ENCODE results near the gene ERCC2.

ERCC2 gene

GRCh38 chr19:45356760-45357444 lies 13.5 kb downstream of the ERCC2 start:
- no peak for DNase-seq (ENCODE audit: low read depth in 2 of 2)
- TF ChIP-seq CTCF (IDR thresholded peaks at IDR 0.05; ENCODE audit: low read depth, low read length), result no peak
- H3K4me3 ChIP-seq (replicated peaks in 1 of 2; ENCODE audit: low read depth in 2 of 2, low read length in 2 of 2), result no peak overlapping the region

- no peak for TF ChIP-seq CTCF (IDR thresholded peaks at IDR 0.05; ENCODE audit: low read depth, low read length)
- DNase-seq (ENCODE audit: low read depth in 2 of 2), result no peak
- H3K4me3 ChIP-seq (replicated peaks in 1 of 2; ENCODE audit: low read depth in 2 of 2, low read length in 2 of 2), result no peak overlapping the region
Measured at GRCh38 chr19:45355910-45356309, 14.5 kb downstream of the ERCC2 start.

- DNase-seq (ENCODE audit: low read depth in 2 of 2), result no peak
- no peak for TF ChIP-seq CTCF (IDR thresholded peaks at IDR 0.05; ENCODE audit: low read depth, low read length)
- no peak overlapping the region for H3K4me3 ChIP-seq (replicated peaks in 1 of 2; ENCODE audit: low read depth in 2 of 2, low read length in 2 of 2)
Measured at GRCh38 chr19:45355402-45355801, 15.0 kb downstream of the ERCC2 start.

- no peak for DNase-seq (ENCODE audit: low read depth in 2 of 2)
- H3K4me3 ChIP-seq (replicated peaks in 1 of 2; ENCODE audit: low read depth in 2 of 2, low read length in 2 of 2), result no peak overlapping the region
- no peak for TF ChIP-seq CTCF (IDR thresholded peaks at IDR 0.05; ENCODE audit: low read depth, low read length)
Measured at GRCh38 chr19:45354241-45354842, 16.0 kb downstream of the ERCC2 start.

- no peak for DNase-seq (ENCODE audit: low read depth in 2 of 2)
- no peak for TF ChIP-seq CTCF (IDR thresholded peaks at IDR 0.05; ENCODE audit: low read depth, low read length)
- H3K4me3 ChIP-seq (replicated peaks in 1 of 2; ENCODE audit: low read depth in 2 of 2, low read length in 2 of 2), result no peak overlapping the region
Measured at GRCh38 chr19:45352914-45353796, 17.2 kb downstream of the ERCC2 start.

GRCh38 chr19:45352471-45352870 lies 17.9 kb downstream of the ERCC2 start:
- TF ChIP-seq CTCF (IDR thresholded peaks at IDR 0.05; ENCODE audit: low read depth, low read length), result no peak

More at GRCh38 chr19:45352471-45352870, 17.9 kb downstream of the ERCC2 start:
- no peak for DNase-seq (ENCODE audit: low read depth in 2 of 2)
- H3K4me3 ChIP-seq (replicated peaks in 1 of 2; ENCODE audit: low read depth in 2 of 2, low read length in 2 of 2), result no peak overlapping the region
